Keratinocyte (primary cell): ENCODE results near the gene DLG1. TPM values are rescaled to one million over a fixed set of nuclear protein-coding genes. Genes with fewer than 3 reads are reported as not detected.

Source experiments
- DNase-seq: peaks from one replicate; pipeline ENCODE4 v3.0.0-alpha.2; 2011; ENCODE audit warnings: low read depth, missing footprints, low spot score
- FAIRE-seq: peaks from 2 replicates; lab custom pipeline; 2011; peaks lifted over from hg19 to GRCh38; lab: Jason Lieb, UNC
- H2AFZ ChIP-seq: 2 replicates; pipeline ENCODE4 v1.6.0; 2012; ENCODE audit warnings: low read length, control low read depth, inconsistent platforms; ENCODE audit not compliant: control insufficient read depth
- H3K27ac ChIP-seq: 2 replicates; pipeline ENCODE4 v1.5.1; 2011; ENCODE audit warnings: low read length; ENCODE audit not compliant: control insufficient read depth, insufficient read depth
- H3K27me3 ChIP-seq: 3 replicates; pipeline ENCODE4 v1.6.0; 2011; ENCODE audit warnings: low read length; ENCODE audit not compliant: control insufficient read depth, insufficient read depth; ENCODE audit errors: extremely low read depth
- H3K36me3 ChIP-seq, 2 experiments: 2 replicates in 1 of 2; 3 replicates in 1 of 2; pipeline ENCODE4 v1.5.1; 2011; ENCODE audit warnings: low read length in 2 of 2, mild to moderate bottlenecking in 1 of 2; ENCODE audit not compliant: control insufficient read depth in 2 of 2, insufficient read depth in 2 of 2; ENCODE audit errors: extremely low read depth in 1 of 2
- H3K4me1 ChIP-seq: 3 replicates; pipeline ENCODE4 v1.5.1; 2011; ENCODE audit warnings: low read length; ENCODE audit not compliant: control insufficient read depth, insufficient read depth; ENCODE audit errors: extremely low read depth
- H3K4me2 ChIP-seq: 3 replicates; pipeline ENCODE4 v1.6.0; 2011; ENCODE audit warnings: low read depth, low read length; ENCODE audit not compliant: control insufficient read depth, insufficient read depth; ENCODE audit errors: extremely low read depth
- H3K4me3 ChIP-seq, 3 experiments: fragments of 200-600 bp in 1 of 3; sonication (generic) in 1 of 3; 2 replicates in 2 of 3; 3 replicates in 1 of 3; pipeline ENCODE4 v1.5.1; 2011 to 2016; ENCODE audit warnings: low read length in 3 of 3, mild to moderate bottlenecking in 3 of 3, control low read depth in 2 of 3, inconsistent platforms in 1 of 3, low read depth in 1 of 3, mixed read lengths in 1 of 3, mixed run types in 1 of 3, moderate library complexity in 1 of 3; ENCODE audit not compliant: control insufficient read depth in 2 of 3, insufficient read depth in 2 of 3; ENCODE audit errors: extremely low read depth in 1 of 3
- H3K79me2 ChIP-seq: 2 replicates; pipeline ENCODE4 v1.6.0; 2012; ENCODE audit warnings: low read length; ENCODE audit not compliant: control insufficient read depth, insufficient read depth
- H3K9ac ChIP-seq: 3 replicates; pipeline ENCODE4 v1.6.0; 2011; ENCODE audit warnings: low read length; ENCODE audit not compliant: control insufficient read depth, insufficient read depth; ENCODE audit errors: extremely low read depth
- H3K9me1 ChIP-seq: 3 replicates; pipeline ENCODE4 v1.6.0; 2011; ENCODE audit warnings: low read length; ENCODE audit not compliant: control insufficient read depth, insufficient read depth; ENCODE audit errors: extremely low read depth
- H3K9me3 ChIP-seq: 2 replicates; pipeline ENCODE4 v1.5.1; 2012; ENCODE audit warnings: low read depth, low read length; ENCODE audit not compliant: control insufficient read depth
- H4K20me1 ChIP-seq: 3 replicates; pipeline ENCODE4 v1.6.0; 2011; ENCODE audit warnings: low read length; ENCODE audit not compliant: control insufficient read depth, insufficient read depth; ENCODE audit errors: extremely low read depth
- EZH2 ChIP-seq: IDR thresholded peaks from one replicate; pipeline ENCODE4 v1.6.1; 2012; ENCODE audit warnings: inconsistent platforms, mild to moderate bottlenecking, low read length, moderate library complexity
- dilution Hi-C: fragments of 300-500 bp; cut with MboI; formaldehyde crosslinking; loops from one replicate; pipeline ENCODE4 v1.7.0; 2020; ENCODE audit warnings: low sequenced_read_pairs; ENCODE audit not compliant: extremely low pct_ligation_motif_present
- polyA plus RNA-seq, 5 experiments: library from polyadenylated mRNA; depleted of rRNA in 3 of 5; stranded (reverse) in 3 of 5; stranded (forward) in 1 of 5; unstranded in 1 of 5; fragments of >200 nt; gene quantifications; 1 replicate in 1 of 5; 2 replicates in 3 of 5; 3 replicates in 1 of 5; pipeline versions ENCODE4 v1.2.1 to v1.2.3, GENCODE V29; 2011 to 2012; ENCODE audit warnings: missing spikeins in 2 of 5, low read depth in 1 of 5, low replicate concordance in 1 of 5
- TF ChIP-seq, protein P1 (sequence below), 3 experiments: IDR thresholded peaks in 1 of 3; conservative IDR thresholded peaks in 1 of 3; optimal IDR thresholded peaks in 1 of 3; 2 replicates in 2 of 3; 3 replicates in 1 of 3; pipeline versions ENCODE3 to v1.5.1; 2011; ENCODE audit warnings: low read length in 3 of 3, mild to moderate bottlenecking in 3 of 3, moderate library complexity in 2 of 3, control low read depth in 1 of 3, inconsistent platforms in 1 of 3; ENCODE audit not compliant: insufficient read depth in 2 of 3; ENCODE audit errors: extremely low read depth in 1 of 3

The DLG1 gene
- polyA plus RNA-seq, 1 donor (not counting 4 experiments of a cell fraction or from before 2014, with no cell fraction given): 139 TPM

DNA sequence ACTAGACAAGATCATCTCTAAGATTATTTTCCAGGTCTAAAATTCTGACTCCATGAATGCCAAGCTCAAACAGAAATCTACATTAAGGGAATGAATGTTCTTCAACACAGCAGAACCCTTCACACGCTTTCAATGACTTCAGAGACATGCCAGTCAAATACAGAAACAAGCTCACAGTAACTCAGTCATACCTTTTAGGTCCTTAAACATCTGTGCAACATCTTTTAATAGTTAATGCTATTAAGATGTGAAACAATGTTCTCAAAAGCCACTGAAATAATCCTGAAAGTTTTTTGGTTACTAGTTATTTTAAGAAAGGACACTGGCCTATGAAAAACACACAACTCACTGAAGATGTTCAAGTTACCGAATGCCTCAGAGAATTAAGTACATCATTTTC, 2.5 kb downstream of the DLG1 start:
- no peak for TF ChIP-seq EZH2
- TF ChIP-seq, protein P1, sequence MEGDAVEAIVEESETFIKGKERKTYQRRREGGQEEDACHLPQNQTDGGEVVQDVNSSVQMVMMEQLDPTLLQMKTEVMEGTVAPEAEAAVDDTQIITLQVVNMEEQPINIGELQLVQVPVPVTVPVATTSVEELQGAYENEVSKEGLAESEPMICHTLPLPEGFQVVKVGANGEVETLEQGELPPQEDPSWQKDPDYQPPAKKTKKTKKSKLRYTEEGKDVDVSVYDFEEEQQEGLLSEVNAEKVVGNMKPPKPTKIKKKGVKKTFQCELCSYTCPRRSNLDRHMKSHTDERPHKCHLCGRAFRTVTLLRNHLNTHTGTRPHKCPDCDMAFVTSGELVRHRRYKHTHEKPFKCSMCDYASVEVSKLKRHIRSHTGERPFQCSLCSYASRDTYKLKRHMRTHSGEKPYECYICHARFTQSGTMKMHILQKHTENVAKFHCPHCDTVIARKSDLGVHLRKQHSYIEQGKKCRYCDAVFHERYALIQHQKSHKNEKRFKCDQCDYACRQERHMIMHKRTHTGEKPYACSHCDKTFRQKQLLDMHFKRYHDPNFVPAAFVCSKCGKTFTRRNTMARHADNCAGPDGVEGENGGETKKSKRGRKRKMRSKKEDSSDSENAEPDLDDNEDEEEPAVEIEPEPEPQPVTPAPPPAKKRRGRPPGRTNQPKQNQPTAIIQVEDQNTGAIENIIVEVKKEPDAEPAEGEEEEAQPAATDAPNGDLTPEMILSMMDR (optimal IDR thresholded peaks at IDR 0.05 in 1 of 3, IDR thresholded peaks at IDR 0.05 in 1 of 3, conservative IDR thresholded peaks at IDR 0.05 in 1 of 3; ENCODE audit: extremely low read depth in 1 of 3, insufficient read depth in 2 of 3, low read length in 3 of 3): no peak
- peaks cover 84% of the 10 kb centered on the region for H3K79me2 ChIP-seq
- peak overlapping the region; percentile 78 for H3K27ac ChIP-seq
- H3K27me3 ChIP-seq: no peaks in the 10 kb centered on the region
- H3K4me2 ChIP-seq: peak overlapping the region; percentile 50
- no peaks in the 10 kb centered on the region for H3K9me1 ChIP-seq
- DNase-seq: no peak
- H3K9ac ChIP-seq: peak overlapping the region; percentile 85
- H3K4me1 ChIP-seq: peaks cover 45% of the 10 kb centered on the region
- no peak overlapping the region for H2AFZ ChIP-seq
- H4K20me1 ChIP-seq: no peaks in the 10 kb centered on the region
- dilution Hi-C loops: no loop called here
- FAIRE-seq: no peak
- H3K4me3 ChIP-seq: peak overlapping the region; percentile 79 to 86 (median 86)
- no peaks in the 10 kb centered on the region for H3K9me3 ChIP-seq
- H3K36me3 ChIP-seq: peaks cover 3 to 21% of the 10 kb centered on the region in 2 experiments

GRCh38 chr3:197293605-197294237, 4.7 kb downstream of the DLG1 start:
- dilution Hi-C loops: no loop called here
- Histone ChIP-seq H4K20me1 (no peaks in the 10 kb centered on the region), H3K4me1 (peaks cover 48% of the 10 kb centered on the region), H3K79me2 (peaks cover 94% of the 10 kb centered on the region), H3K9me3 (no peaks in the 10 kb centered on the region), H3K4me3 (peak overlapping the region in 2 of 3 experiments; percentile 22 to 51), H3K9ac (peak overlapping the region; percentile 25), H3K9me1 (no peaks in the 10 kb centered on the region), H2AFZ (no peak overlapping the region), H3K4me2 (peak overlapping the region; percentile 77), H3K36me3 (peaks cover 3 to 26% of the 10 kb centered on the region in 2 experiments), H3K27ac (peak overlapping the region; percentile 17), H3K27me3 (no peaks in the 10 kb centered on the region)
- no peak for FAIRE-seq
- no peak for DNase-seq
- TF ChIP-seq, protein P1 (optimal IDR thresholded peaks at IDR 0.05 in 1 of 3, IDR thresholded peaks at IDR 0.05 in 1 of 3, conservative IDR thresholded peaks at IDR 0.05 in 1 of 3; ENCODE audit: extremely low read depth in 1 of 3, insufficient read depth in 2 of 3, low read length in 3 of 3): no peak
- TF ChIP-seq EZH2: no peak
